ENCODE data around the gene THEMIS. TPM values are rescaled to one million over a fixed set of nuclear protein-coding genes. Genes with fewer than 3 reads are reported as not detected.

Gene THEMIS
- total and polyA plus RNA-seq, 2 experiments from 2014 or later = not detected

- Histone ChIP-seq H3K79me2 (replicated peaks; ENCODE audit: insufficient read depth) (no peaks in the 10 kb centered on the region), H3K4me2 (no peak overlapping the region), H3F3A (replicated peaks; ENCODE audit: low read depth) (no peaks in the 10 kb centered on the region), H3K4me3 (no peak overlapping the region), H3K4me1 (ENCODE audit: insufficient read depth) (no peaks in the 10 kb centered on the region), H4K20me1 (replicated peaks; ENCODE audit: insufficient read depth) (no peaks in the 10 kb centered on the region), H3K36me3 (ENCODE audit: insufficient read depth) (no peaks in the 10 kb centered on the region), H2AFZ (no peak overlapping the region), H3K27me3 (ENCODE audit: insufficient read depth) (no peaks in the 10 kb centered on the region), H3K27ac (ENCODE audit: low read depth) (no peak overlapping the region), H3K9me2 (ENCODE audit: insufficient read depth) (no peaks in the 10 kb centered on the region)
- no peak for ATAC-seq
- no peak overlapping the region for H3K27ac Mint-ChIP-seq
- no peak for DNase-seq (ENCODE audit: low spot score)
- no peaks in the 10 kb centered on the region for H3K27me3 Mint-ChIP-seq (ENCODE audit: insufficient read depth, low read depth, poor library complexity)
- H3K9me3 Mint-ChIP-seq = no peaks in the 10 kb centered on the region
- TF ChIP-seq STAT1 (IDR thresholded peaks at IDR 0.05; ENCODE audit: unreplicated experiment) (no peak), ETS1 (IDR thresholded peaks at IDR 0.05) (no peak), JUNB (IDR thresholded peaks at IDR 0.05; ENCODE audit: unreplicated experiment) (no peak), ZNF331 (CRISPR knock-in tag; IDR thresholded peaks at IDR 0.05; ENCODE audit: low read depth) (no peak), ZNF114 (CRISPR knock-in tag; IDR thresholded peaks at IDR 0.05) (no peak), EZH2 (IDR thresholded peaks at IDR 0.05; ENCODE audit: low read depth, unreplicated experiment) (no peak), EZH2phosphoT487 (IDR thresholded peaks at IDR 0.05; ENCODE audit: unreplicated experiment) (no peak), ZNF462 (CRISPR knock-in tag; IDR thresholded peaks at IDR 0.05) (no peak), POLR2AphosphoS5 (IDR thresholded peaks at IDR 0.05; ENCODE audit: low read depth) (no peak), REST (IDR thresholded peaks at IDR 0.05; ENCODE audit: unreplicated experiment) (no peak), CREB1 (CRISPR knock-in tag; IDR thresholded peaks at IDR 0.05; ENCODE audit: low read depth) (no peak), CTCF (conservative IDR thresholded peaks at IDR 0.05; ENCODE audit: low read depth in 2 of 2) (no peak), NANOG (IDR thresholded peaks at IDR 0.05; ENCODE audit: borderline replicate concordance) (no peak)
- H3K4me3 Mint-ChIP-seq = no peak overlapping the region
- no peaks in the 10 kb centered on the region for H3K36me3 Mint-ChIP-seq (ENCODE audit: low read depth)
- no peaks in the 10 kb centered on the region for H3K4me1 Mint-ChIP-seq
These were observed 58.3 kb downstream of the THEMIS start for GRCh38 chr6:127842562-127842961.
